Measurements from ENCODE around the gene FAM98B. TPM values are rescaled to one million over a fixed set of nuclear protein-coding genes. Genes with fewer than 3 reads are reported as not detected.

Gene FAM98B
- total RNA-seq, 2 experiments from 2014 or later: 20.1 to 20.4 TPM

GRCh38 chr15:38534691-38535090 is 80.8 kb downstream of the FAM98B start:
- Mint-ChIP-seq H3K27ac (peak overlapping the region; percentile 80), H3K36me3 (ENCODE audit: low read depth) (peaks cover 89% of the 10 kb centered on the region), H3K4me1 (ENCODE audit: low read depth) (peaks cover 99% of the 10 kb centered on the region), H3K9me3 (no peaks in the 10 kb centered on the region), H3K27me3 (no peaks in the 10 kb centered on the region), H3K4me3 (peak overlapping the region; percentile 62)
- intact Hi-C loops (cut with DNase I, micrococcal nuclease): loop anchor here in 1 of 2 experiments (10.0 kb wide), 1 partner anchor 50 kb away; no protein-coding TSS in a partner anchor
- H3K4me3 ChIP-seq (ENCODE audit: low read length): no peak overlapping the region
- CTCF ChIA-PET: interaction anchor here (1.0 to 3.6 kb wide), 4 partner anchors 29 to 165 kb away, joined by 3 to 20 read pairs (median 8); partner anchors contain the start of gene RASGRP1
- no peak for ATAC-seq (ENCODE audit: poor library complexity)
- POLR2A ChIA-PET: interaction anchor here (1.1 to 1.8 kb wide), 8 partner anchors 13 to 165 kb away, joined by 3 to 8 read pairs (median 4); partner anchors contain the start of gene RASGRP1
- TF ChIP-seq CTCF (IDR thresholded peaks at IDR 0.05): no peak
- H3K4me1 ChIP-seq (ENCODE audit: insufficient read depth, low read length): peaks cover 84% of the 10 kb centered on the region
- no peaks in the 10 kb centered on the region for H3K9me3 ChIP-seq (ENCODE audit: control insufficient read depth in 1 of 2, insufficient read depth in 1 of 2, low read length in 2 of 2)
- no peak for DNase-seq
- H3K27ac ChIP-seq (ENCODE audit: low read depth in 1 of 2, low read length in 2 of 2): peak overlapping the region; percentile 34 to 36
- peaks cover 75% of the 10 kb centered on the region for H3K36me3 ChIP-seq (ENCODE audit: insufficient read depth, low read length)
- no peaks in the 10 kb centered on the region for H3K27me3 ChIP-seq (ENCODE audit: control insufficient read depth in 1 of 2, insufficient read depth in 2 of 2, low read length in 2 of 2)

GRCh38 chr15:38535491-38536200 is 81.7 kb downstream of the FAM98B start:
- DNase-seq (no peak), ATAC-seq (ENCODE audit: poor library complexity) (no peak)
- H3K36me3 Mint-ChIP-seq (ENCODE audit: low read depth): peaks cover 84% of the 10 kb centered on the region
- Histone ChIP-seq H3K36me3 (ENCODE audit: insufficient read depth, low read length) (peaks cover 66% of the 10 kb centered on the region), H3K4me3 (ENCODE audit: low read length) (no peak overlapping the region), H3K27me3 (ENCODE audit: control insufficient read depth in 1 of 2, insufficient read depth in 2 of 2, low read length in 2 of 2) (no peaks in the 10 kb centered on the region), H3K4me1 (ENCODE audit: insufficient read depth, low read length) (peaks cover 84% of the 10 kb centered on the region), H3K9me3 (ENCODE audit: control insufficient read depth in 1 of 2, insufficient read depth in 1 of 2, low read length in 2 of 2) (no peaks in the 10 kb centered on the region), H3K27ac (ENCODE audit: low read depth in 1 of 2, low read length in 2 of 2) (no peak overlapping the region)
- ChIA-PET CTCF (interaction anchor here (0.8 to 3.6 kb wide), 4 partner anchors 28 to 164 kb away, joined by 3 to 20 read pairs (median 6); partner anchors contain the start of gene RASGRP1), POLR2A (interaction anchor here (1.0 to 1.8 kb wide), 6 partner anchors 9 to 164 kb away, joined by 3 to 4 read pairs (median 4); no protein-coding TSS in a partner anchor)
- H3K4me1 Mint-ChIP-seq (ENCODE audit: low read depth): peaks cover 100% of the 10 kb centered on the region
- H3K4me3 Mint-ChIP-seq: peak overlapping the region; percentile 62
- no peaks in the 10 kb centered on the region for H3K27me3 Mint-ChIP-seq
- peak overlapping the region; percentile 80 for H3K27ac Mint-ChIP-seq
- no peaks in the 10 kb centered on the region for H3K9me3 Mint-ChIP-seq
- intact Hi-C loops (cut with DNase I, micrococcal nuclease): loop anchor here in 1 of 2 experiments (10.0 kb wide), 1 partner anchor 51 kb away; no protein-coding TSS in a partner anchor
- no peak for TF ChIP-seq CTCF (IDR thresholded peaks at IDR 0.05)

- H3K36me3 ChIP-seq (ENCODE audit: insufficient read depth, low read length): peaks cover 60% of the 10 kb centered on the region
- Mint-ChIP-seq H3K27ac (peak overlapping the region; percentile 80), H3K9me3 (no peaks in the 10 kb centered on the region), H3K36me3 (ENCODE audit: low read depth) (peaks cover 83% of the 10 kb centered on the region), H3K4me1 (ENCODE audit: low read depth) (peaks cover 100% of the 10 kb centered on the region), H3K27me3 (no peaks in the 10 kb centered on the region), H3K4me3 (peak overlapping the region; percentile 62)
- intact Hi-C loops (cut with DNase I, micrococcal nuclease): loop anchor here in 1 of 2 experiments (10.0 kb wide), 1 partner anchor 51 kb away; no protein-coding TSS in a partner anchor
- DNase-seq (no peak), ATAC-seq (ENCODE audit: poor library complexity) (no peak)
- ChIA-PET POLR2A (interaction anchor here (1.0 kb wide), 1 partner anchor 8 kb away, joined by 3 read pairs; no protein-coding TSS in a partner anchor), CTCF (interaction anchor here (0.8 to 3.6 kb wide), 3 partner anchors 28 to 163 kb away, joined by 3 to 20 read pairs (median 10); partner anchors contain the start of gene RASGRP1)
- H3K27ac ChIP-seq (ENCODE audit: low read depth in 1 of 2, low read length in 2 of 2): no peak overlapping the region
- no peaks in the 10 kb centered on the region for H3K27me3 ChIP-seq (ENCODE audit: control insufficient read depth in 1 of 2, insufficient read depth in 2 of 2, low read length in 2 of 2)
- H3K4me3 ChIP-seq (ENCODE audit: low read length): no peak overlapping the region
- H3K9me3 ChIP-seq (ENCODE audit: control insufficient read depth in 1 of 2, insufficient read depth in 1 of 2, low read length in 2 of 2): no peaks in the 10 kb centered on the region
- H3K4me1 ChIP-seq (ENCODE audit: insufficient read depth, low read length): peaks cover 86% of the 10 kb centered on the region
- no peak for TF ChIP-seq CTCF (IDR thresholded peaks at IDR 0.05)
Measured at GRCh38 chr15:38536201-38536676, 82.3 kb downstream of the FAM98B start.

Other genes starting within 250 kb of the FAM98B start
- under 1 TPM; 0.03 to 0.05 TPM for gene SPRED1, start 201.3 kb upstream of the FAM98B start, total RNA-seq
- 10 to 100 TPM; 66.6 to 69.7 TPM for gene RASGRP1, start 110.7 kb downstream of the FAM98B start, total RNA-seq

Measured in CD4-positive, alpha-beta T cell (primary cell).